Smooth muscle cell (in vitro differentiated cells): ENCODE results near the gene FXYD3. TPM values are rescaled to one million over a fixed set of nuclear protein-coding genes. Genes with fewer than 3 reads are reported as not detected.

Experiments
- DNase-seq: peaks from one replicate; lab custom pipeline; 2025; ENCODE audit not compliant: unreplicated experiment; lab: John Stamatoyannopoulos, UW
- H2AFZ ChIP-seq: fragments of 200-600 bp; sonication (generic); 2 replicates; pipeline ENCODE4 v1.6.0; 2016; ENCODE audit warnings: antibody characterized with exemption, low read depth, mild to moderate bottlenecking
- H3F3A ChIP-seq: fragments of 200-600 bp; sonication (generic); 2 replicates; pipeline ENCODE4 v1.6.0; 2017; ENCODE audit warnings: antibody characterized with exemption, low read depth
- H3K27ac ChIP-seq: fragments of 200-600 bp; sonication (generic); 2 replicates; pipeline ENCODE4 v1.5.1; 2016; ENCODE audit warnings: low read depth, mild to moderate bottlenecking
- H3K27me3 ChIP-seq: fragments of 200-600 bp; sonication (generic); 2 replicates; pipeline ENCODE4 v1.6.1; 2016; ENCODE audit warnings: low read depth, mild to moderate bottlenecking
- H3K36me3 ChIP-seq: fragments of 200-600 bp; sonication (generic); 2 replicates; pipeline ENCODE4 v1.5.1; 2016; ENCODE audit warnings: low read depth
- H3K4me1 ChIP-seq: fragments of 200-600 bp; sonication (generic); 2 replicates; pipeline ENCODE4 v1.5.1; 2016; ENCODE audit warnings: low read depth
- H3K4me2 ChIP-seq: fragments of 200-600 bp; sonication (generic); 2 replicates; pipeline ENCODE4 v1.6.0; 2016; ENCODE audit warnings: mild to moderate bottlenecking
- H3K4me3 ChIP-seq: fragments of 200-600 bp; sonication (generic); 2 replicates; pipeline ENCODE4 v1.5.1; 2016; ENCODE audit warnings: mild to moderate bottlenecking
- H3K79me2 ChIP-seq: fragments of 200-600 bp; sonication (generic); 2 replicates; pipeline ENCODE4 v1.6.0; 2016; ENCODE audit warnings: low read depth, mild to moderate bottlenecking
- H3K9ac ChIP-seq: fragments of 200-600 bp; sonication (generic); 2 replicates; pipeline ENCODE4 v1.6.0; 2016; ENCODE audit warnings: low read depth
- H3K9me3 ChIP-seq: fragments of 200-600 bp; sonication (generic); replicated peaks from 2 replicates; pipeline ENCODE4 v1.5.1; 2016; ENCODE audit warnings: low read depth
- H4K20me1 ChIP-seq: fragments of 200-600 bp; sonication (generic); 2 replicates; pipeline ENCODE4 v1.6.0; 2016; ENCODE audit warnings: low read depth
- CTCF ChIP-seq: fragments of 200-600 bp; sonication (generic); IDR thresholded peaks from 2 replicates; pipeline ENCODE4 v1.5.1; 2017; ENCODE audit warnings: borderline replicate concordance, mild to moderate bottlenecking, antibody characterized with exemption; ENCODE audit not compliant: insufficient read depth, poor library complexity, severe bottlenecking
- WGBS: methylation state at CpG from one replicate; pipeline ENCODE4 v1.1.7; 2016; ENCODE audit warnings: low lambda C conversion rate; 5-methylcytosine and 5-hydroxymethylcytosine counted together
- polyA plus RNA-seq: library from polyadenylated mRNA; unstranded; fragments of >200 nt; fragmentation: Nextera tagmentation; extraction: Ambion mirVana; gene quantifications from 2 replicates; pipeline ENCODE4 v1.2.1, GENCODE V29; 2016
- total RNA-seq: library from RNA; depleted of rRNA; stranded (reverse); fragments of >200 nt; gene quantifications from 2 replicates; pipeline ENCODE4 v1.2.3, GENCODE V29; 2014

FXYD3 gene
- total and polyA plus RNA-seq, 2 experiments from 2014 or later: 23.0 to 37.0 TPM

- H3F3A ChIP-seq: no peaks in the 10 kb centered on the region
- no peaks in the 10 kb centered on the region for H3K79me2 ChIP-seq
- no peaks in the 10 kb centered on the region for H3K36me3 ChIP-seq
- H2AFZ ChIP-seq: no peak overlapping the region
- 48% methylated on average over 2 of the region's 2 CpGs for WGBS
- H3K9me3 ChIP-seq: no peaks in the 10 kb centered on the region
- H4K20me1 ChIP-seq: no peaks in the 10 kb centered on the region
- H3K27me3 ChIP-seq: no peaks in the 10 kb centered on the region
- H3K27ac ChIP-seq: no peak overlapping the region
- H3K9ac ChIP-seq: no peak overlapping the region
- H3K4me3 ChIP-seq: no peak overlapping the region
- DNase-seq: no peak
- H3K4me2 ChIP-seq: no peak overlapping the region
- H3K4me1 ChIP-seq: no peaks in the 10 kb centered on the region
- TF ChIP-seq CTCF: no peak
These were observed 8.6 kb upstream of the FXYD3 start for GRCh38 chr19:35106898-35107541.

GRCh38 chr19:35107545-35107944 is 8.1 kb upstream of the FXYD3 start:
- H3K4me1 ChIP-seq: no peaks in the 10 kb centered on the region

GRCh38 chr19:35108730-35109129 is 6.9 kb upstream of the FXYD3 start:
- Histone ChIP-seq H3K36me3 (no peaks in the 10 kb centered on the region), H3F3A (no peaks in the 10 kb centered on the region), H2AFZ (no peak overlapping the region), H4K20me1 (no peaks in the 10 kb centered on the region), H3K27ac (no peak overlapping the region), H3K4me2 (no peak overlapping the region), H3K4me3 (no peak overlapping the region), H3K9ac (no peak overlapping the region), H3K9me3 (no peaks in the 10 kb centered on the region), H3K27me3 (no peaks in the 10 kb centered on the region), H3K4me1 (no peaks in the 10 kb centered on the region), H3K79me2 (no peaks in the 10 kb centered on the region)
- 89% methylated on average over 11 of the region's 11 CpGs for WGBS
- no peak for TF ChIP-seq CTCF
- no peak for DNase-seq

More at GRCh38 chr19:35107545-35107944, 8.1 kb upstream of the FXYD3 start:
- no peak overlapping the region for H3K4me3 ChIP-seq
- H3K27ac ChIP-seq: no peak overlapping the region
- no peak overlapping the region for H2AFZ ChIP-seq
- H3K79me2 ChIP-seq: no peaks in the 10 kb centered on the region
- H3K9ac ChIP-seq: no peak overlapping the region
- H3K27me3 ChIP-seq: no peaks in the 10 kb centered on the region
- no peak for TF ChIP-seq CTCF
- no peaks in the 10 kb centered on the region for H4K20me1 ChIP-seq
- no peaks in the 10 kb centered on the region for H3F3A ChIP-seq
- H3K9me3 ChIP-seq: no peaks in the 10 kb centered on the region
- WGBS: 30% methylated on average over 5 of the region's 5 CpGs
- no peak for DNase-seq
- no peak overlapping the region for H3K4me2 ChIP-seq
- no peaks in the 10 kb centered on the region for H3K36me3 ChIP-seq
